NCI-H510A (cell line): ENCODE measurements around the gene IST1.

Source experiments
- DNase-seq: peaks from one replicate; lab custom pipeline; 2025; lab: John Stamatoyannopoulos, UW

Gene IST1

DNA sequence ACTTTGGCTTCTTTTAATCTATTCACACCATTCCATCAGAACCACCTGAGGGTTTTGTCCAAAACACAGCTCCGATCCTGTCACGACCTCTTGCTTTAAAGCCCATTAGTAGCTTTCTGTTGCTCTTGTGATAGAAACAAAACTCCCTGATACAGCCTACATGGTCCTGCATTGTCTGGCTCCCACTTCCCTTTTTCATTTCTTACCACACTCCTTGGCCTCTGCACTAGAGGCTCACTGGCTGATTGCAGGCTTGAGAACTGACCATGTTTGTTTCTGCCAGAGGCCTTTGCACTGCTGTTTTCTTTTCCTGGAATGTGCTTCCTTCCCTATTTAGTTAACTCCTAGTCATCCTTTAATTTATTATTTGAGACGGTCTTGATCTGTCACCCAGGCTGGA lies 23.7 kb downstream of the IST1 start:
- DNase-seq = no peak

DNA sequence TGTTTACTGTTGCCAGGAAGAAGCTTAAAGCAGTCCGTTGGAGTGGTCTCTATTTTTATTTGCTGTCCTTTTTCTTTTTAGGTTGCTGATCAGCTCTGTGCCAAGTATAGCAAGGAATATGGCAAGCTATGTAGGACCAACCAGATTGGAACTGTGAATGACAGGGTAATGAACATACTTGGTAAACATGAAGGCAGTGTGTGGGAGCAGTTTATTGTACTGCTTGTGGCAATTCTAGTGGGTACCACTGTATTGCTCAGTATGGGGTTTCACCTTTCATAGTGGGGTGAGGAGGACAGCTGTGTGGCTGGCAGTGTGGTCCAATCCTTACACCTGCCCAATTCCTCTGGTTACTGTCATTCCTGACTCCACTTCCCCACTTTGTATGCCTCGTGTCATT lies 25.3 kb downstream of the IST1 start:
- DNase-seq = no peak

DNA sequence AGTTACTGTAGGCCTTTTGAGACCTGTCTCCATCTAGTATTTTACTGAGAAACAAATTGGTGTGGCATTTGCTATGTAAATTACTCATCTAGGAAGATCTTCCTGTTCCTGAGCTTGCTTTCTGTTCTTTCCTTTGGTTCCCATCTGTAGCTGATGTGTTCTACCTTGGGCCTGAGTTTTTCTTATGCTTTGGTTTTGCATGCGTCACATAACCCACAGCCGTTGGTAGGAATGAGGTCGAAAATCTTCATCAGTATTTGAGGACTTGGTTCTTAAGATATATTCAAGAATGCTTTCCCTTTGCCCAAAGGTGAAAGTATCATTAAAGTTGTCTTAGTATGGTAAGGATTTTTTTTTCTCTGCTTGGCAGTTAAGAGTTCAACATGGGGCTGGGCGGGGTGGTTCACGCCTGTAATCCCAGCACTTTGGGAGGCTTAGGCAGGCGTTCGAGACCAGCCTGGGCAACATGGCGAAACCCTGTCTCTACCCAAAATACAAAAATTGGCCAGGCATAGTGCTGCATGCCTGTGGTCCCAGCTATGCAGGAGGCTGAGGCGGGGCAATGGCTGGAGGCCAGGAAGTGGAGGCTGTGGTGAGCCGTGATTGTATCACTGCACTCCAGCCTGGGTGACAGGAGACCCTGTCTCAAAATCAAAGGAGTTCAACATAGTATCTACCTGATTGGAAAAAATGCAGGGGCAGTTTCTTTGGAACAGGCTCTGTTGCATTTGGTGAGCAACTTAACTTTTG lies 28.8 kb downstream of the IST1 start:
- DNase-seq = no peak

DNA sequence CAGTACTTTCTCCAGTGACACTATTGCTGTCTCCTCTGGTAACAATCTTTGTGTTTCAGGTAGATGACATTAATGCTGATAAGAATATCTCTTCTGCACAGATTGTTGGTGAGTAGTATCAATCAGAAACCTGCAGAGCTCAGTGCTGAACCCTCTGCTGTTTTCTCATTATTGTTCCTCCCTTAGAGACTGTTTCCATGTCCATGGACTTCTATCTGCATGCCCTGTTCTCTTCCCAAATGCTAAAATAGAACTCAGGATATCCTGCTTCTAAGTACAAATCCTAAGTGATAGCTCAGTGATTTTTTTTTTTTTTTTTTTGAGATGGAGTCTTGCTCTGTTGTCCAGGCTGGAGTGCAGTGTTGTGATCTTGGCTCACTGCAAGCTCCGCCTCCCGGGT lies 29.4 kb downstream of the IST1 start:
- DNase-seq = no peak

DNA sequence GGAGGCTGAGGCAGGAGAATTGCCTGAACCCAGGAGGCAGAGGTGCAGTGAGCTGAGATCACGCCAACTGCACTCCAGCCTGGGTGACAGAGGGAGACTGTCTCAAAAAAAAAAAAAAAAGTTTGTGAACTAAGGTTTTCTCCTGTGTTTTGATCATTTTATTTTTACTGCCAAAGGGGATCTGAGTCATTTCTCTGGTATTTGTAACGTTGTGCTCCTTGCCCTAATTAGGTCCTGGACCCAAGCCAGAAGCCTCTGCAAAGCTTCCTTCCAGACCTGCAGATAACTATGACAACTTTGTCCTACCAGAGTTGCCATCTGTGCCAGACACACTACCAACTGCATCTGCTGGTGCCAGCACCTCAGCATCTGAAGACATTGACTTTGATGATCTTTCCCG lies 32.1 kb downstream of the IST1 start:
- no peak for DNase-seq

DNA sequence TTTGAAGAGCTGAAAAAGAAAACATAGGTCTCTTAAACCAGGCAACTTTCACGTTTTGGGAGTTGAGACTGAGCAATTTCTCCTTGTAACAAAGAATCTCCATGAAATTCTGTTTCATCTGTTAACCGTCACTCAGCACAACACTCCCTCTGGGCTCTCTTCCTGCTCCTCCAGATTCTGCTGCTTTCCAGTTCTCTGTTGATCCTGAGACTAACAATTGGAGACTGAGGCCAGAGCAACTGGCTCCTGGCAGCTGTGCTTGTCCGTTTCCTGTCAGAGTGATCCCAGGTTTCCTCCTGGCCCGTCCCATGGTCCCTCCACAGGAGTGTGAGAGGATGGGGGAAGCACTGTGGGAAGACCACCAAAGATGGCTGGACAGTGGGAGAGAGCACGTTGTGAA lies 32.5 kb downstream of the IST1 start:
- no peak for DNase-seq

DNA sequence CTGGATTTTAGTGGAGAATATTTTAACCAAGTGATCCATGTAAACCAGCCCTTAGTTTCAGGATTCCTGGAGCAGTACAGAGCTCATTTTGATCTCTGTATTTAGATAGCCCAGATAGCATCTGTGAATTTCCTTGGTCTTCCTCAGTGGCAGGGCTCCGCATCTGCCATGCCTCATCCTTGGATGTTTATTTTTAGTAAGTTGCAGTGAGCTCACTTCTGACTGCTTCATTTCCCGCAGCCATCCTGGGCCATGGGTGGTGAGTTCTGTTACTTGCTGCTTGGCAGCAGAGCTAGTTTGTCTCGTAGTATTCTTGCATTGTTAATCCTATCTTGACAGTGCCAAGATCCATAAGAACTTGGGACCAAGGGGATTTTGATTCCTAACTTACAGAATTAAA lies 33.7 kb downstream of the IST1 start:
- no peak for DNase-seq

DNA sequence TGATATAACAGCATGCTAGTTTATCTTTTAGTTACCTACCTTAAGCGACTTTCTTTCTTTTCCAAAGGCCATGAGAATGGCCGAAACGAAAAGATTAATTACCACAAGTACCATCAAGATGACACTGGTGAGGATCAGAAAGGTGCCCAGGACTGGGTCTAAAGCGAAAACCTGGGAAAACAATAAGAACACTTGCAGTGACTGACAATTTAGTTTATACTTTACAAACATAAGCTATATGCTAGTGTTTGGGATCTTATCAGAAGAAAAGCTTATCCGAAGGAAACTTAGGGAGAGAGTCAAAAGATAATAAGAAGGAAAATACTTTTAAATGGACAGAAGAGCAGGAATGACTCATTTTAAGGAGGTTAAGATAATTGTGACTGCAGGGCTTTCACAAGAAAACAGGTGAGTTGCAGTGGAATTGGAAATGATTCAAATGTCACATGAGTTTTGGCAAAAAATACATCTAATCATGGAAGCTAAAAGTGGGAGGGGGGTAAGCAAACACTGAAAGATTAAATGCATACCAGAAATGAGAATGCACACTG lies 34.8 kb downstream of the IST1 start:
- no peak for DNase-seq

DNA sequence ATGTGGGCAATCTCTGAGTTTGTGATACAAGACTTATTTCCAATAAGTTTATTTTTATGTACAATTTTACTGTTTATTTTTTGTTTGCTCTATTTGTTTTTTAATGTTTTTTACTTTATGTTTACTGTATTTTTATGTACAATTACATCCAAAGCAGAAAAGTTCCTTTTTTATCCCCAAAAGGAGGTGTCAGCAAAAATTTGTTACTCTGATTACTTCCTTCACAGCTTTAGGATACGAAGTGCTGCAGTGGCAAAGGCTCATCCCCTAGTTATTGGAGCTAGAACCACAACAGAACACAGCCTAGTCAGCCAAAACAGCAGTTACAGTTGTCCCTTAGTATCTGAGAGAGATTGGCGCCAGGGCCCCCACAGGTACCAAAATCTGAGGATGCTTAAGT lies 35.7 kb downstream of the IST1 start:
- no peak for DNase-seq

DNA sequence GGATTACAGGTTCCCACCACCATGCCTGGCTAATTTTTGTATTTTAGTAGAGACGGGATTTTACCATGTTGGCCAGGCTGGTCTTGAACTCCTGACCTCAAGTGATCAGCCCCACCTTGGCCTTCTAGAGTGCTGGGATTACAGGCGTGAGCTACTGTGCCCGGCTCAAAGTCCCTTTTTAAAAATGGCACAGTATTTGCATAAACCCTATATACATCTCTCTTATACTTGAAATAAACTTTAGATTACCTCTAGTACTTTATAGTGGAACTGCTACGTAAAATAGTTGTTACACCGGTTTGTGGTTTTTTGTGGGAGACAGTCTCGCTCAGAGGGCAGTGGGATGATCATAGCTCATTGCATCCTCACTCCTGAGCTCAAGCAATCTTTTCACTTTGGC lies 36.3 kb downstream of the IST1 start:
- no peak for DNase-seq

DNA sequence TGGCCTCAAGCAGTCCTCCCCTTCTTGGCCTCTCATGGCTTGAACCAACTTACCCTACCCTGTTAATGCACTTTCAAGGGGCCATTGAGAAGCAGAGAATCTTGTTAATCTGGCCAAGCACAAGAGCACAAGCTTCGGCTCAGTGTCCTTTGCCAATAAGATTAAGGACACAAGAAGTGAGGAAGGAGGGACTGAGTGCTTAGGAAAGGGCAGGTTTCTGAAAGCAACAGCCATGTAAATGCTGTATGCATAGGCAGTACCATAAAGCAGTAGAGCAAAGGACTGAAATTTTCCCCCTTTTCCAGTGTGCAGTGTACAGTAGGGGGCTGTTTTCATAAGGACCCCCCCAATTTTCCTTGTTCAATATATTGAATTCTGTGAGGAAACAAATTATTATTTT lies 37.7 kb downstream of the IST1 start:
- no peak for DNase-seq

DNA sequence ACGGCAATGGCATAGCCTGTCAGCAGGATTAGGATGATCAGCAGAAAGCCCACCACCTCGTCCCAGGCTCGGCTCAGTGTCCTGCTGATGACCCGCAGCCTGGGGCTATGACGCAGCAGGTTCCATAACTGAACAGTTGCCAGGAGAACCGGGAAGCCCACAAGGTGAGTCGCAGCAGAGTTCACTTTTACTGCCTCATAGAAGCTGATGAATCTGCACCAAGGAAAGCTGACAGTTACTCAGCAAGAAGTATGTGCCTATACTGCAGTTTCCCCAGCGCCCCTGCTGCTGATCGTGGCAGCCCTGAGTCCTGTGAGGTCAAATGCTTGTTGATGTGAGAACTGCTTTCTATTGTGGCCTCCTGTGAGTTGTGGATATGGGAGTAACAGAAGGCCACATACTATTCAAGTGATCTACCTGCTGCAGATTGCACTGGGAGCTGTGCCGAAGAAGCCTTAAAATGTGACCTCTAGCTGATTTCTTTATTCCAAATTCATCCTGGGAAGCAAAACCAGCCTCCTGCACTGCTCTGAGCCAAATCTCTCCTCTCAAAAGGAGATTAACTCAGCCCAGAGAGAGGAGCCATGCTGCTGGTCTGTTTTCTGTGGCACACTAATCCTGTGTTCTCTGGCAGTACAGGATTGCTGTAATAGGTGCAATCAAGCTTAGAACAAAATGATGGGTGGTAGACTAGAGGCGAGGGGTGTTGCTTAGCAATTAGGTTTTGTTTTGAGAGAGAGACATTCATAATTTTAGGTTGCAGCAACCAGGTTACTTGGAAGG lies 38.8 kb downstream of the IST1 start:
- no peak for DNase-seq

DNA sequence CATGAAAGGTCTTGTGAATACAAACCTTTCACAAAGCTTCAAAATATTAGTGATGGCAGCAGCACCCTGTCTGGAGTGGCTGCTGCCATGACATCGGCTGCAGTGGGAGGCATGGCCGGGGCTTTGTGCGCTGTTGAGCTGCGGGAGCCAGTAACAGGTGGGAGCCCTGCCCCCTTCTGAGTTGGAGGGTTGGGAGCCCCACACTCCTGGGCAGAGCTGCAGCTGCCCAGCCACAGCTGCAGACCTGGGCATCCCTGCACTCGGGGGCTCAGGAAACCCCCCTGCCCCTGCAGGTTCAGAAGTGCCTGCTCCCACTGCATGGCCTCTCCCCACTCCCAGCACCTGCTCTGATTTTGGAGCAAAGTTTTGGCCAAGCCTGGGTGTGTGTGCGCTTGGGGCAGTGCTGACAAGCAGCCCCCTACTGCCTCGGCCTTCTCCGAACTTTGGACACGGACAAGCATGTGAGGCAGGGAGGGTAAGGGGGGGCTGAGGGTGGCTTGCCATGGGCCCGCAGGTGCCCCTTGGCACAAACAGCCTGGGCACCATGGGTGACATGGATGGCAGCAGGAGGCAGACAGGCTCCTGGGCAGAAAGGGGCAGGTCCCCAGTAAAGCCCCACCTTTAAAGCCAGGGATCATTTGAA lies 42.7 kb downstream of the IST1 start:
- no peak for DNase-seq

DNA sequence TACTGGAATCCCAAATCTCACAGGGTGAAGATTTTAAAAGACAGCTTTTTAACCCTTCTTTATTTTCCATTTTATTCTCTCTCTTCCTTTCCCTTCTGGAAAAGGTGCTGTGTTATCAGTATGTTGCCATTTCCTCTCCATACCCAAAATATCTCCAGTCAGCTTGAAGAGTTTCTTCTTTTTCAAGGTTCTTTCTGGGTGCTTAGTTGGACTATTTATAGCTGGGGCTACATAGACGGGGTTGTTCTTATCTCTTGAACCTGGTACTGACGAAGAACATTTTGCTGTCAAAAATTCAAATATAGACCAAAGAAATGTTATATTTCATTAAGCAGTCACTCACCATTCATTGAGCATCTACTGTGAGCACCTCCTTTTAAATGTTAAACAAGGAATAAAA lies 48.6 kb downstream of the IST1 start:
- DNase-seq = no peak

DNA sequence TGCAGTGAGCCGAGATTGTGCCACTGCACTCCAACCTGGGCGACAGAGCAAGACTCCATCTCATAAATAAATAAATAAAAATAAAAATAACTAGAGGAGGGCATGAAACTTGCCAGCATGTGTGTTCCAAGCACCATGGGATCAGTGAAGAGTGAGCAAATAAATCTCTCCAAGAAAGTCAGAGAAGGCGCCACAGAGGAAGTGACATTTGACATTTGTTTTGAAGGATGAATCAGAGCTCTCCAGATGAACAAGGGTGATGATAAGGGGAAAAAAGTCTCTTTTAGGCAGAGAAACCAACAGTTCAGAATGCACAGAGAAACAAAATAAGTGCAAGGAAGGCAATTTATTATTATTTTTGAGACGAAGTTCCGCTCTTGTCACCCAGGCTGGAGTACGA lies 50.3 kb downstream of the IST1 start:
- no peak for DNase-seq

DNA sequence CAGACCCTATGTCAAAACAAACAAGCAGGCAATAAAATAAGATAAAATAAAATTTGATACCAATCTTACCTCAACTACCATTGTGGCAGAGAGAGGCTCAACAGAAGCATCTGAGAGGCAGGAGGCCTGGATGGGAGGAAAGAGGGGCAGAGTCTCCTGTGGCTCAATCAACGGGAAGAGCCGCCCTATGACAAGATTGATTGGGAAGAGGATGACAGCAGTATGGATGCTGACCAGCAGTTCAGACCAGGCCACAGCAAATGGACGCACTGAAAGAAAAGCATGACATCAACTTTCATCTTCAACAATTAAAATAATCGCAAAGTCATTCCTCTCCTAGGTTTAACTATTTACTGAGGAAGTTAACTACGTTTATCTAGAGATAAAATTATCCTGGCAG lies 57.5 kb downstream of the IST1 start:
- no peak for DNase-seq

DNA sequence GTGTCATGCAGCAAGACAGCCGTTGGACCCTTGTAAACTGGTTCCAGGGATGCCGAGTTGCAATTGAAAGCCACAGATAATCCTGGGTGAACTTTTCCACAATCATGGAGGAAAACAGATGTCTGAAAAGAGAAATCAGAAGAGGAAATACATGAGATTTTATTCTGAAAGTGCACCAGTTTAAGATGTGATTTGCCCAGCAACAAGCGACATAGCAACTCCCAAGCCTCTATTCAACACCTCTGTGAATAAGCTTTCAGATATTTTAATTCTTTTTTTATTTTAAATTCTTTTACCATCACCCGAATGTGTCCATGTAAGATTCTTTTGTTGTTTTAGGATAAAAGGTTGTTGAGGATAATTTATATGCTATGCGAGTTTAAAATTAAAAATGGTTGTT lies 58.8 kb downstream of the IST1 start:
- DNase-seq = no peak

DNA sequence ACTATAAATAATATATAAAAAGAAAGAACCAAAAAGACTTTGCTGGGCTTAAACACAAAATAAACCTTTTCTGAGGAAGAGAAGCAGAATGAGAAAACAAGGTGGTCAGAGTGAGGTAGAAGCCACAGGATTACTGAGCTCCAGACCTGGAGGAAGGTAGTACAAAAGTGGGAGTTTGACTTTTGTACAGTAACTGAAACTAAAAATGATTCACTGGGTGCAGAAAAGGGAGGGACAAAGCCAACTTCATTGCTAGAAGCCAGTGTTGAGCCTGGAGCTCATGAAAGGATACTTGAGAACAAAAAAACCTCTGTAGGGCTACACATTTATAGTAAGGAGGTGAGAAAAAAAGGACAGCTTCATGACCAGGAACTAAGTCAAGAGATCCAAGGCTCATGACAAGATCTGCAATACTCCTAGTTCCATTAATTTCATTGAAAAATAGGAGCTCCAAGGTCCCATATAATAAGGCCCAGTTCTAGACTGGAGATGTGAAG lies 59.4 kb downstream of the IST1 start:
- no peak for DNase-seq

DNA sequence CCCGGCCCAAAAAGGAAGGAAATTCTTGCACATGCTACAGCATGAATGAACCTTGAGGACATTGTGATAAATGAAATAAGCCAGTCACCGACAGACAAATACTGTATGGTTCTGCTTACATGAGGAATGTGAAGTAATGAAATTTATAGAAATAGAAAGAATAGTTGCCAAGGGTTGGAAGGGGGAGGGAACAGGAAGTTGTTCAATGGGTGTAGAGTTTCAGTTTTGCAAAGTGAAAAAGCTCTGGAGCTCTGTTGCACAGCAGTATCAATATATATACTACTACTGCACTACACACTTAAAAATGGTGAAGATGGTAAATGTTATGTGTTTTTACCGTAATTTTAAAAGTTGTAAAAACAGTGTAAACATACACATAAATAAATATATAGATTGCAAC lies 61.2 kb downstream of the IST1 start:
- DNase-seq = no peak

DNA sequence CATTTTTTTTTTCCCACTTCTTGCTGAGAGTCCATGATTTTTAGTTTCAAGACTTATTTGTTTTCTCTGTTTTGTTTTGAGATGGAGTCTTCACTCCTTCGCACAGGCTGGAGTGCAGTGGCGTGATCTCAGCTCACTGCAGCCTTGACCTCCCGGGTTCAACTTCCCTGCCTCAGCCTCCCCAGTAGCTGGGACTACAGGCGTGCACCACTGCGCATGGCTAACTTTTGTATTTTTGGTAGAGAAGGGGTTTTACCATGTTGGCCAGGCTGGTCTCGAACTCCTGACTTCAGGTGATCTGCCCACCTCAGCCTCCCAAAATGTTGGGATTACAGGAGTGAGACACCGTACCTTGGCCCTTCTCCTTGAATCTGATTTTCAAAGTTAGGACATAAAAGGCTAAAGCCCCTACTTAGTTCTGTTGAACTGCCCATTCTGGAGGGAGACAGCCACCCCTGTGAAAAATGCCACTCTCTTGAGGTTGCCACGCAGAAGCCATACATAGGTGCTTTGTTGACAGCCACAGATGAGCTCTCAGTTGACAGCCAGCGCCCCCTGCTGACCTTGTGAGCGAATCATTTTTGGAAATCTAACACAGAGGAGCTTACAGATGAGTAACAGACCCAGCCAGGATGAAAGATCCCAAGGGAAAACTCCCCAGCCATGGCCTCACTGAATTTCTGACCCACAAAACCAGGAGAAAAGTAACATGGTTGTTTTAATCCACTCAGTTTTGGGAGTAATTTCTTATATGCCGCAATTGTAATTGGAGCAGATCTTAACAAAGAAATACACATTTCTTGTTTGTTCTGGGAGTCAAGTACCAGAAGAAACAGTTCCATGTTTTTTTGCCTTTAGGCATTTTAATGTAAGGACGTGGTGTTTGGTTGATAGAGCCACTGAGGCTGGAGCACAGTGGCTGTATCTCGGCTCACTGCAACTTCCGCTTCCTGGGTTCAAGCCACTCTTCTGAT lies 66.0 kb downstream of the IST1 start:
- DNase-seq = peak; percentile 8

DNA sequence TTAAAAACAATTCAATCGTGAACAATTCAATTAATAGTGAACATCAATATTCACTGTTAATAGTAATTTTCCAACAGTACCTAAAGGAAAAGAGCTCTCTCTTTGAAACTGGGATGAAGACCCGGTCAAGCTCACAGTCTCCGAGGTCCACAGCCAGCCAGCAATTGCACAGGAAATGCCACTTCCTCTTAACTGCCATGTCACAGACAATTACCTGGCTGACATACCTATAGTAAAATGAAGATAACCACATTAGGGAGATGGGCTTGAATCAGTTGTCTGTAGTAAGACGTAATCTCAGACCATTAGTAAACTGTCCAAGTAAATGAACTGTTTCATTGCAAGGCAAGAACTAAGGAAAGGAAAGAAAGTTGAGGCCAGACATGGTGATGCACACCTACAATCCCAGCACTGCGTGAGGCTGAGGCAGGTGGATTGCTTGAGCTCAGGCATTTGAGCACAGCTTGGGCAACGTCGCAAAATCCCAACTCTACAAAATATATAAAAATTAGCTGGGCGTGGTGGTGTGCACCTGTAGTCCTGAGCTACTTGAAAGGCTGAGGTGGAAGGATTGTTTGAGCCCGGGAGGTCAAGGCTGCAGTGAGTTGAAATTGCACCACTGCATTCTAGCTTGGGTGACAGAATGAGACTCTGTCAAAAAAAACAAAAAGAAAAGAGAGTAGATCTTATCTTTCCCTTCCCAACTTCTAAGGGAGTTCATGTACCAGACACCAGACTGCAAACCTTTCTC lies 68.0 kb downstream of the IST1 start:
- DNase-seq = no peak
